ACC112 (cell line): Measurements from ENCODE around the gene FNBP1.
"Not testable (repeated sequence)": the region's sequence is repeated elsewhere in the genome, so short reads cannot be mapped to it uniquely, and the experiment has no call there.

Source experiments
- H2AFZ ChIP-seq: fragments of 200-600 bp; sonication (generic); one replicate; pipeline ENCODE4 v1.6.0; 2017; ENCODE audit warnings: antibody characterized with exemption, low read length; ENCODE audit not compliant: unreplicated experiment
- H3K27ac ChIP-seq: fragments of 200-600 bp; sonication (generic); 2 replicates; pipeline ENCODE4 v1.5.1; 2014; ENCODE audit warnings: low read depth, mild to moderate bottlenecking, antibody characterized with exemption, low read length, moderate library complexity
- H3K27me3 ChIP-seq: fragments of 200-600 bp; sonication (generic); 2 replicates; pipeline ENCODE4 v1.6.1; 2014; ENCODE audit warnings: mild to moderate bottlenecking, antibody characterized with exemption, low read length, moderate library complexity, mixed read lengths; ENCODE audit not compliant: insufficient read depth
- H3K36me3 ChIP-seq: fragments of 200-600 bp; sonication (generic); 2 replicates; pipeline ENCODE4 v1.6.1; 2016; ENCODE audit warnings: mild to moderate bottlenecking, antibody characterized with exemption, low read length, moderate library complexity, mixed read lengths; ENCODE audit not compliant: insufficient read depth
- H3K4me1 ChIP-seq: fragments of 200-600 bp; sonication (generic); one replicate; pipeline ENCODE4 v1.6.1; 2016; ENCODE audit warnings: low read length, mixed read lengths; ENCODE audit not compliant: insufficient read depth, unreplicated experiment, control insufficient read depth
- H3K4me3 ChIP-seq: fragments of 200-600 bp; sonication (generic); 2 replicates; pipeline ENCODE4 v1.5.1; 2014; ENCODE audit warnings: mild to moderate bottlenecking, low read depth, low read length
- H3K79me2 ChIP-seq: fragments of 200-600 bp; sonication (generic); one replicate; pipeline ENCODE4 v1.6.0; 2016; ENCODE audit warnings: low read length; ENCODE audit not compliant: control insufficient read depth, unreplicated experiment, insufficient read depth

The FNBP1 gene

GRCh38 chr9:129901993-129902739, 140.8 kb downstream of the FNBP1 start:
- Histone ChIP-seq H3K27ac (no peak overlapping the region), H3K36me3 (no peaks in the 10 kb centered on the region), H3K4me1 (no peaks in the 10 kb centered on the region)

GRCh38 chr9:129900263-129901027, 142.5 kb downstream of the FNBP1 start:
- no peaks in the 10 kb centered on the region for H3K27me3 ChIP-seq
- H2AFZ ChIP-seq: no peak overlapping the region
- H3K4me1 ChIP-seq: no peaks in the 10 kb centered on the region
- no peak overlapping the region for H3K27ac ChIP-seq
- H3K4me3 ChIP-seq: no peak overlapping the region
- no peaks in the 10 kb centered on the region for H3K79me2 ChIP-seq
- H3K36me3 ChIP-seq: no peaks in the 10 kb centered on the region

More at GRCh38 chr9:129901993-129902739, 140.8 kb downstream of the FNBP1 start:
- Histone ChIP-seq H3K79me2 (no peaks in the 10 kb centered on the region), H3K4me3 (no peak overlapping the region), H3K27me3 (no peaks in the 10 kb centered on the region), H2AFZ (no peak overlapping the region)

- Histone ChIP-seq H3K4me3 (no peak overlapping the region), H3K27ac (no peak overlapping the region), H3K79me2 (no peaks in the 10 kb centered on the region), H3K36me3 (no peaks in the 10 kb centered on the region), H2AFZ (no peak overlapping the region), H3K27me3 (no peaks in the 10 kb centered on the region), H3K4me1 (no peaks in the 10 kb centered on the region)
These were observed 143.4 kb downstream of the FNBP1 start for GRCh38 chr9:129899620-129900019.

GRCh38 chr9:129898185-129898584, 144.8 kb downstream of the FNBP1 start:
- H3K36me3 ChIP-seq: no peaks in the 10 kb centered on the region
- no peaks in the 10 kb centered on the region for H3K79me2 ChIP-seq

GRCh38 chr9:129897263-129897662, 145.7 kb downstream of the FNBP1 start:
- Histone ChIP-seq H3K79me2 (no peaks in the 10 kb centered on the region), H3K4me1 (no peaks in the 10 kb centered on the region), H3K27me3 (no peaks in the 10 kb centered on the region), H3K36me3 (no peaks in the 10 kb centered on the region), H3K4me3 (no peak overlapping the region), H2AFZ (no peak overlapping the region), H3K27ac (no peak overlapping the region)

More at GRCh38 chr9:129898185-129898584, 144.8 kb downstream of the FNBP1 start:
- Histone ChIP-seq H2AFZ (no peak overlapping the region), H3K4me3 (no peak overlapping the region), H3K27ac (no peak overlapping the region), H3K27me3 (no peaks in the 10 kb centered on the region), H3K4me1 (no peaks in the 10 kb centered on the region)

- Histone ChIP-seq H2AFZ (no peak overlapping the region), H3K27ac (no peak overlapping the region), H3K4me1 (no peaks in the 10 kb centered on the region), H3K4me3 (no peak overlapping the region), H3K36me3 (no peaks in the 10 kb centered on the region), H3K27me3 (no peaks in the 10 kb centered on the region), H3K79me2 (no peaks in the 10 kb centered on the region)
These were observed 147.4 kb downstream of the FNBP1 start for GRCh38 chr9:129895376-129896268.

- no peaks in the 10 kb centered on the region for H3K27me3 ChIP-seq
- H2AFZ ChIP-seq: no peak overlapping the region
- H3K27ac ChIP-seq: no peak overlapping the region
- no peaks in the 10 kb centered on the region for H3K4me1 ChIP-seq
- no peak overlapping the region for H3K4me3 ChIP-seq
- H3K36me3 ChIP-seq: 0 out of 2 replicates have a peak, but pooled peaks cover 3% of the 10 kb centered on the region
- no peaks in the 10 kb centered on the region for H3K79me2 ChIP-seq
These were observed 148.7 kb downstream of the FNBP1 start for GRCh38 chr9:129894120-129894823.

GRCh38 chr9:129891569-129891968, 151.4 kb downstream of the FNBP1 start:
- Histone ChIP-seq H3K36me3 (peaks cover 7% of the 10 kb centered on the region; the same call in 1 of the 2 replicates), H2AFZ (no peak overlapping the region), H3K27me3 (no peaks in the 10 kb centered on the region), H3K4me3 (no peak overlapping the region), H3K27ac (no peak overlapping the region), H3K4me1 (peaks cover 2% of the 10 kb centered on the region), H3K79me2 (no peaks in the 10 kb centered on the region)

- not testable (repeated sequence) for H3K36me3 ChIP-seq, H3K27ac ChIP-seq
These were observed 152.2 kb downstream of the FNBP1 start for GRCh38 chr9:129890718-129891299.

More at GRCh38 chr9:129890718-129891299, 152.2 kb downstream of the FNBP1 start:
- H3K4me1 ChIP-seq, H3K79me2 ChIP-seq, H3K4me3 ChIP-seq, H3K27me3 ChIP-seq, H2AFZ ChIP-seq: not testable (repeated sequence)
